Measurements from ENCODE around the gene DSC3. TPM values are rescaled to one million over a fixed set of nuclear protein-coding genes. Genes with fewer than 3 reads are reported as not detected.

DSC3 gene
- total RNA-seq, 1 experiment from 2014 or later: 4.5 TPM

GRCh38 chr18:30944773-30945417 is 97.6 kb downstream of the DSC3 start:
- intact Hi-C loops (cut with micrococcal nuclease; ENCODE audit: unreplicated experiment): no loop called here
- H3K4me1 Mint-ChIP-seq (ENCODE audit: low read depth, unreplicated experiment): no peaks in the 10 kb centered on the region
- Histone ChIP-seq H3K36me3 (ENCODE audit: control insufficient read depth, insufficient read depth, low read length) (no peaks in the 10 kb centered on the region), H3K27me3 (replicated peaks; ENCODE audit: control insufficient read depth, insufficient read depth, low read length) (no peaks in the 10 kb centered on the region), H3K4me3 (ENCODE audit: low read depth, low read length) (no peak overlapping the region), H3K9me3 (no peaks in the 10 kb centered on the region), H3K4me1 (no peaks in the 10 kb centered on the region)
- POLR2A ChIA-PET: no interaction called here
- peaks cover 6% of the 10 kb centered on the region for H3K27me3 Mint-ChIP-seq (ENCODE audit: insufficient read depth, unreplicated experiment)
- CTCF ChIA-PET: no interaction called here
- no peaks in the 10 kb centered on the region for H3K36me3 Mint-ChIP-seq (ENCODE audit: insufficient read depth, unreplicated experiment)
- no TSS peak for BruUV-seq (replicated peaks)
- TF ChIP-seq, protein P1, sequence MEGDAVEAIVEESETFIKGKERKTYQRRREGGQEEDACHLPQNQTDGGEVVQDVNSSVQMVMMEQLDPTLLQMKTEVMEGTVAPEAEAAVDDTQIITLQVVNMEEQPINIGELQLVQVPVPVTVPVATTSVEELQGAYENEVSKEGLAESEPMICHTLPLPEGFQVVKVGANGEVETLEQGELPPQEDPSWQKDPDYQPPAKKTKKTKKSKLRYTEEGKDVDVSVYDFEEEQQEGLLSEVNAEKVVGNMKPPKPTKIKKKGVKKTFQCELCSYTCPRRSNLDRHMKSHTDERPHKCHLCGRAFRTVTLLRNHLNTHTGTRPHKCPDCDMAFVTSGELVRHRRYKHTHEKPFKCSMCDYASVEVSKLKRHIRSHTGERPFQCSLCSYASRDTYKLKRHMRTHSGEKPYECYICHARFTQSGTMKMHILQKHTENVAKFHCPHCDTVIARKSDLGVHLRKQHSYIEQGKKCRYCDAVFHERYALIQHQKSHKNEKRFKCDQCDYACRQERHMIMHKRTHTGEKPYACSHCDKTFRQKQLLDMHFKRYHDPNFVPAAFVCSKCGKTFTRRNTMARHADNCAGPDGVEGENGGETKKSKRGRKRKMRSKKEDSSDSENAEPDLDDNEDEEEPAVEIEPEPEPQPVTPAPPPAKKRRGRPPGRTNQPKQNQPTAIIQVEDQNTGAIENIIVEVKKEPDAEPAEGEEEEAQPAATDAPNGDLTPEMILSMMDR (IDR thresholded peaks at IDR 0.05; ENCODE audit: insufficient read depth in 1 of 2, low read depth in 1 of 2, low read length in 1 of 2, severe bottlenecking in 1 of 2, unreplicated experiment in 1 of 2): no peak
- no peak for DNase-seq
- H3K27ac Mint-ChIP-seq (ENCODE audit: unreplicated experiment): no peak overlapping the region
- H3K4me3 Mint-ChIP-seq (ENCODE audit: unreplicated experiment): no peak overlapping the region
- peaks cover 9% of the 10 kb centered on the region for H3K9me3 Mint-ChIP-seq (ENCODE audit: unreplicated experiment)

- no peak overlapping the region for H3K4me3 ChIP-seq (ENCODE audit: low read depth, low read length)
- Mint-ChIP-seq H3K27me3 (ENCODE audit: insufficient read depth, unreplicated experiment) (peaks cover 6% of the 10 kb centered on the region), H3K4me1 (ENCODE audit: low read depth, unreplicated experiment) (no peaks in the 10 kb centered on the region), H3K4me3 (ENCODE audit: unreplicated experiment) (no peak overlapping the region), H3K9me3 (ENCODE audit: unreplicated experiment) (peaks cover 9% of the 10 kb centered on the region), H3K36me3 (ENCODE audit: insufficient read depth, unreplicated experiment) (no peaks in the 10 kb centered on the region), H3K27ac (ENCODE audit: unreplicated experiment) (no peak overlapping the region)
- CTCF ChIA-PET: no interaction called here
- no TSS peak for BruUV-seq (replicated peaks)
- POLR2A ChIA-PET: no interaction called here
- H3K36me3 ChIP-seq (ENCODE audit: control insufficient read depth, insufficient read depth, low read length): no peaks in the 10 kb centered on the region
- DNase-seq: no peak
- H3K4me1 ChIP-seq: no peaks in the 10 kb centered on the region
- H3K27me3 ChIP-seq (replicated peaks; ENCODE audit: control insufficient read depth, insufficient read depth, low read length): no peaks in the 10 kb centered on the region
- TF ChIP-seq, protein P1 (IDR thresholded peaks at IDR 0.05; ENCODE audit: insufficient read depth in 1 of 2, low read depth in 1 of 2, low read length in 1 of 2, severe bottlenecking in 1 of 2, unreplicated experiment in 1 of 2): no peak
- H3K9me3 ChIP-seq: no peaks in the 10 kb centered on the region
- intact Hi-C loops (cut with micrococcal nuclease; ENCODE audit: unreplicated experiment): no loop called here
These were observed 101.5 kb downstream of the DSC3 start for GRCh38 chr18:30940952-30941539.

Other genes starting within 250 kb of the DSC3 start
- gene DSC2, start 59.7 kb upstream of the DSC3 start, total RNA-seq (2022): 21.7 and 22.7 TPM in 2 replicates
- gene DSC1, start 120.1 kb upstream of the DSC3 start, total RNA-seq (2022): 0.11 TPM in 1 of 2 replicates, not detected in the other

Data from Caco-2 (cell line).